Endothelial cell of hepatic sinusoid (primary cell): ENCODE data around the gene MSMP.

Experiments used
- in situ Hi-C: cut with HindIII; loops from 2 replicates; pipeline ENCODE4 v1.10.0; 2017; ENCODE audit warnings: low sequenced_read_pairs

MSMP gene

DNA sequence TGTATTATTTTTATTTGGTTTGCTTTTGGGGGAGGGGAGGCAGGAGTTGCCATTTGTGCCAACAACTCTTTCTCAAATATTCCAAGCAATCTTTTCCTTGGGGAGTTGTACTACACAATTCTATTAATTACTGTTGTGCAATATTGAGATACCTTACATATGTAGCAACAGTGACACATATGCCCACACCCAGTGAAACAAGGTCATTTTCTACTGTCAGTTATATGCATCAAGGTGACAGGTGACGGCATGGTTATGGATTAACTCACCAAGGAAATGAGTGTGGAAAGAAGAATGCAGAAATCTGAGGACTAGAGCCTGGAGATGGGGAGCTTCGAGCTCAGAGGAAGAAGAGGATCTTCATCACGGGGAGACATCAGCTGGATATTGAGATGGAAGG lies 17.9 kb upstream of the MSMP start:
- in situ Hi-C loops = no loop called here

DNA sequence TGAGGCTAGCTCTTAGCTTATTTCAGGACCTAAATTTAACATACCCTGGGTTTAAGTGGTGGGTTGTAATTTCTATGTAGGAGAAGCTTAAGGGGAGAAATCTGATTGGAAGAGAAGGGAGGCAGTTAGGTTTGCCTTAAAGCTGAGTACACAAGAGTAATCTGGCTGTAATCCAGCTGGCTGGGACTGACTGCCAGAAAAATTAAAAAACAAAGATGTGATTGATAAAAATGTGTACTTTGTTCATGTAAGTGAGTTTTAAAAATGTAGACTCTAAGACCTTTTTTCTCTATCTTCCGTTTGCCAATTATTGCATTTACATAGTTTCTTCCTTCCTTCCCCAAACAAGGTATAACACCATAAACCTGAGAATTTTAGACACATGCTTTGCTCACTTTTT lies 17.5 kb upstream of the MSMP start:
- in situ Hi-C loops = no loop called here

DNA sequence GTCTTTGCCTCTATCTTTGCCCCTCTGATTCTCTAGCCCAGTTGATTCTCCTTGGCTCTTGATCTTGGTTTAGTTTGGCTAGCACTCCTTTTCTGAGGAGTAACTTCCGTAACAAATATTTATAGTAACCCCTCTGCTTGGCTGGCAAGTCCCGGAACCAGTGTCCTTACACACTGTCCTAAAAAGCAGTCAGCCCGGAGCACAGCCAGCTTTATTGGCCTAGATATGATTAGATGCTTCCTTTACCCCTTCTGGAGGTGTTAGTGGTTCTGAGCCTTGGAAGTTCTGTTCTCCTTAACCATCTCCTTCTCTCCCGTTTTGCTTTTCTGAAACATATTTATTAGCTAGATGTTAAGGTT lies 17.0 kb upstream of the MSMP start:
- in situ Hi-C loops = no loop called here

DNA sequence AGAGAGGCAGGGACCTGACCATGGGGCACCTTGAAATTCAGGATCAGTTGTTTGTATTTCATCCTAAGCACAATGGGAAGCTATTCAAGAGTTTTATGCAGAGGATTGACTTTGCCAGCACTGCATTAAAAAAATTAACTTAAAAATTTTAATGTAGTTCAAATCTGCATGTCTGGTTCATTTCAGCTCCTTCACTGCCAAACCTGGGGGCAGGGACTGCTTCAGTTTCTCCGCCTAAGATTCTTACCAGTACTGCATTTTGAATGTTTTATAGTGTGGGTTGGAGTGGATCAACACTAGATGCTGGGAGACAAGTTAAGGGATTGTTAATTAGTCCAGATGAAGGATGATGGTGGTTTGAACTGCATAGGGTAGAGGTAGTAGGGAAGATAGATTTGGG lies 15.7 kb upstream of the MSMP start:
- in situ Hi-C loops = no loop called here

DNA sequence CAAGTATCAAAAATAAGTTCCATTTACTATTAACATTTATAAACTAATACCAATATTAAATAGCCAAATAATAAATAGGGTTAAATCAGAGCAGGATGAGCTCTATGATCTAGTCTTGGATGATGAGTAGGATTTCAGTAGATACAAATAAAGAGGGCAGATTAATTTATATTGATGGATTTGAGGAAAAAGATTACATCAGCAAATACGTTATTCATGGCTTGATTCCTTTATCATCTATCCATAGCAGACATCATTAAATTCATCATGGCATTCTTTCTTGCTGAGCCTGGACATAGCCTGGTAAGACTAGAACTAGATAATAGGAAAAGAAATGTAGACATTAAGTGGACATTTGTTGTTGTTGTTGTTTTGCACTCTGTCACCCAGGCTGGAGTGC lies 13.4 kb upstream of the MSMP start:
- in situ Hi-C loops = no loop called here

DNA sequence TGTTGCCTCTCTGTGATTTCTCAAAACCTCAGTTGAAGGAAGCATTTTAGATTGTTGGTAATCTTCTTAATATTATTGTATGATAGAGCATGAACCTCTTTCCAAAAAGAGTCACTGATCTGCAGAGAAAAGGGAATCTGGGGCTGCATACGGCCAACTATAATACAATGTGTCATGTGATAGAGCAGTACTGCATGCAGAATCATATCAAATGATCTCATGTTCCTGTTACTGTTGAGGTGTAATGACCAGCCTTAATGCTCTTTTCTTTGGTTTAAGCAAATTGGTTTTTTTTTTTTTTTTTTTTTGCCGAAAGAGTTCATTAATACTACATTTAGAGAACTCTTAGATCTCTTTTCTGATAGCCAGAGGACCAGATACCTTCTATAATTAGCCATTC lies 12.9 kb upstream of the MSMP start:
- in situ Hi-C loops = no loop called here

DNA sequence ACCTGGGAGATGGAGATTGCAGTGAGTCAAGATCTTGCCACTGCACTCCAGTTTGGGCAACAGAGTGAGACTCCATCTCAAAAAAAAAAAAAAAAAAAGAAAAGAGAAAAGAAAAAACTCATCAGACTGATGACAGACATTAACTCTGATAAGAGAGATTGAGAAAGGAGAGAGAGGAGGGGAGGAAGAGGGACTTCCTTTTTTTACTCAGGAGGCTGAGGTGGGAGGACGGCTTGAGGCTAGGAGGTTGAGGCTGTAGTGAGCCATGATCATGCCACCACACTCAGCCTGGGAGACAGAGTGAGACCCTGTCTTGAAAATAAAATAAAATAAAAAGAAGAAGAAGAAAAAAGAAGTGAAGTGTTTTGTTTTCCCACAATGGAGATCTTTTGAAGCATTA lies 9.7 kb upstream of the MSMP start:
- in situ Hi-C loops = loop anchor here (5.0 kb wide), 1 partner anchor 103 kb away; no protein-coding TSS in a partner anchor

DNA sequence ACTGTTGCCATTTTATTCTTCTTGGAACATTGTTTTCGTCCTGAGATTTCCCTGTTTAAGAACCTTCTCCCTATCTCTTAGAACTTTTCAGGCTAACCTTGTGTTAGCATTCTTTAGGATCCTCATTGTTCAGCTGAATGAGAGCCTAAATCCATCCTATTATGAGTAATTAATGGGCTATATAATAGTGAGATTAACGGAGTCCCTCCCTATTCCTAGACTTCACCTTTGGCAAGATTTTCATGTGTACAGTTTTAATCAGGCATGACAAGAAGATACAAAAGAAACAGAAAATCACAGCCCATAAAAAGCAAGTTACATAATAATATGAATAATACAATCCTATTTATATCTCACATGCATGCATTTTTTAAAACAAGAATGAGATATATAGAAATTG lies 9.1 kb upstream of the MSMP start:
- in situ Hi-C loops = loop anchor here (5.0 kb wide), 1 partner anchor 104 kb away; no protein-coding TSS in a partner anchor

DNA sequence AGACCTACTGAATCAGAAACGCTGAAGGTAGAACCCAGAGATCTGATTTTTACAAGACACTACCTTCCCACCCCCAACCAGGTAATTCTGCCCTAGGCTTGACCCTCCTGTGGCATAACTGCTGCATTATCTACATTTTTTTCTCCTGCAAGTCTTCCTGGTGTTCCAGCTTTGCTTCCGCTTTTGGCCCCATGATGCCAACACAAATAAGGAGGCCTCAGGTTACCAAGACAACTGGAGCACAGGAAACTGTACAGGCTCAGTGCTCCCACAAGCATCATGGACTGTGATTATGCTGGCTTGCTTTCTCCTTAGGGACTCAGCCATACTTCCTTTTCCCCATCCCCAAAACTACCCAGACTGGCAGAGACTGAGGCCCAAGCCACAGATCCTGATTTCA lies 6.6 kb upstream of the MSMP start:
- in situ Hi-C loops = loop anchor here (5.0 kb wide), 1 partner anchor 107 kb away; no protein-coding TSS in a partner anchor

DNA sequence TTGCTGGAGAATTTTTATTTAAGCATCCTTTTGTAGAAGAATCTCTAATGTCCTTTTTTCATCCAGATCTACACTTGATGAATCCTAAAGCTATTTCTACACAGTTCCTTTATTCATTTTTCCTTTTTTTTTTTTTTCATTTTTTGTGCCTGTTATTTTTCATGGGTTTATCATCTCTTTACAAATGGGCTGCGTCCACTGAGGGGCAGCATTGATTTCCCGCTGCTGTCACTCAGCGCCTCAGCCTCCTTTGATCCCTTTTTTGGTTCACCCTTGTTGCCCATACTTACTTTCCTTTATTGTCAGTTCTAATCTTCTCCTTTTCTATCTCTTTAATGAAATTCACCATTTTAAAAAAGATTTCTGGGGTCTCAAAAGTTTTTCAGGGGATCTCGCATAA lies 5.7 kb upstream of the MSMP start:
- in situ Hi-C loops = loop anchor here (5.0 kb wide), 1 partner anchor 108 kb away; no protein-coding TSS in a partner anchor

DNA sequence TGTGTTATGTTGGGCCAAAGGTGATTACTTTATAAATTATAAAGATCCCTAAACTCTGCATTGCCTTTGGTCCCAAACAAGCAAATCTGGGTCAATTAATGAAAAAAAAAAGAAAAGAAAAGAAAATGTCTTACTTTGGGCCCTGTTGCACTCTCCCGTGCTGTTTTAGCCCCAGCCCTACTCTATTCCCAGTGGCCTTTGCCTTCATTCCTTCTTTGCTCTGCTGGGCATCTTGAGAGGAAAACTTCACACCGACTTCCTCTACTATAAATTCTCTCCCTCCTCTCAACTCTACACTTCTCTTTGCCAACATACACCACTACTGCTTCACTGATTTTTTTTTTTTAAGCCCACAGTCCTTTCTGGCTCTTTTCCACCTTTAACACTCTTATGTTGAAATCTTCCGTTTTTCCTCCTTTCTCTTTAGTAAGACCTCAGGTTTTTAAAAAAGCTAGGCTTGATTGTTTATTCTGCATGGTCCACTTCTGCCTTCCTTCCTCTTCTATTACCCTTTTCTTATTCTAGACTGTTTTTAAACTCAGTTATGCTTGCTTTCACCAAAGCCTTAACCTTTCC lies 4.5 kb upstream of the MSMP start:
- in situ Hi-C loops = no loop called here

DNA sequence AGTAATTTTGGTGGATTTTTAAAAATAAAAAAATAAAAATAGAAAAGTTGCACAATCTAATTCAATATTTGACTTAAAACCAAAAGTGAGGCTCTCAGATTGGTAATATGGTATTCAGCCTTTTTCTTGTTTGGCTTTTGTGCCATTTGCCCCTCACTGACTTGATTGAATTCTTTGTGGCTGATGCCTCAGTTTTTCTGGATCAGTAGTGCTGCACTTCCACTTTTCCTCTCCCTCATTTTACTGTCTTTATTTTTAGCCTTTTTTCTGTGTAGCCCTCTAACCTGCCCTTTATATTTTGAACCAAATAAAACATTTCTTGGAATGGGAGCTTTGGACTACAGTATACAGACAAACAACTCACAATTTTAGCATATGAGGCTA lies 3.8 kb upstream of the MSMP start:
- in situ Hi-C loops = no loop called here

DNA sequence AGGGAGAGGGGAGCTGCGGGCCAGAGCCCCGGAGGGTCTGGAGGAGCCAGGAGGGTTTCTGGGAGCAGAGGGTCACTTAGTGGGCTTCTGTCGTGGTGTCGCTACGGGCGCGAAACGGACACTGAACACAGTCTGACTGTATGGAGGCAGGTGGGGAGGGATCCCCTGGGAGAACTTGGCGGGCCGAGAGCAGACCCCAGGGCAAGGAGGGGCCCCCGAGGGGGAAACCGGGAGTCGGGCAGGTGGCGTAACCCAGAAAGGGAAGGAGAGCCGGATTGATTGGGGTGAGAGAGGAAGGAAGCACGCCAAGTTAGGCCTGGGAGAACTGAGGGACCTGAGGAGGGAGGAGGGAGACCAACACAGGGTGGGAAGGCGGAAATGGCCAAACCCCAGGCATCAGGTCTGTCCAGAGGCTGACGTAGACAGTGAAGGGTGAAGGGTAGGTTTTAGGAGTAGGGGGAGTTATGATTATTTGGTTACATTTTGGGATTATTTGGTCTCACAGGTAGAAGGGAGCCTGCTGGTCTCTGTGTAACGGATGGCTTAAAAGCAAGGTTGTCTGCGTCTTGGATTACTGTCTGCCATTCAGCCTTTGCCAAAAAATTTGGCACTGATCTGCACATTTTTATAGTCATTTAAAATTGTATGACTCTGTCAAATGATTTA lies 3.3 kb upstream of the MSMP start:
- in situ Hi-C loops = no loop called here

DNA sequence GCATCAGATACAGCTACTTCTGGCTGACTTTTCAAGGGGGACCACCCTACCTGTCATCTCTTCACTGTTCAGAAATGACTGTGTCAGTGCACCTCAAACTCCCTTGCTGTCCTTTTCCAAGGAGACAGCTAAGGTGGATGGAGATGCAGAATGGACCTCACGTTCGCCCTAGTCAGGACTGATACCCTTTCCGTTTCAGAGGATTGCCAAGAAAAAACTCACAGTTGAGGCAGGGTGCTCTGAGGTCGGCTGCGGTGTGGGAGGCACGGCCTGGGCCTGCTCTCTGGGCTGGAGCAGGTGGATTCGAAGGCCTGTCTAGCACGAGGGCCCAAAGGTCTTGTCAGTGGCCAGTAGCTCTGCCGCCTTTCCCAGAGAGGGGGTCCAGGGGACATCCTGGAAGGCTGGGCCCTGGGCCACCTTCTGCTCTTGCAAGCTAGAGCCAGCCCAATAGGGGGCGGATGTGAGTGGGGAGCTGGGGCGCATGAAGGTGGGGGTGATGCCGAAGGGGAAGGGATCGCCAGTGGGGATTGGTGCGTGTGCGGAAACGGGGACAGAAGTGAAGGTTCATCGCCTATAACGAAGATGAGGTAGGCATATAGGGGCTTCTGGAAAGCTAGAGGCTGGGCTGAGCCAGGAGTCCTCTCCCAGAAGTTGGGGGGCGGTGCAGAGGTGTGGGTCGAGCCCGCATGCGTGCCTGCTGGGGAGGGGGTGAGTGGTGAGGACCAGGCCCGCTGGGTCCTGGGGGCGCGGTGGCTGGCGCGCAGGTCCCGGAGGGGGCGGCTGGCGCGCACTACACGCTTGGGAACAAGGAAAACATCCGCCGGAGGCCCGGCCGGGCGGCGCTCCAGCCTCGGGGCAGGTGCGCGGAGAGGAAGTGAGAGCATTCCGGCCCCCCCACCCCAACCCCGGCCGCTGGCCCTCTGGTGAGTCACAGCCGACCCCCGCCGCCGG lies 2.5 kb upstream of the MSMP start:
- in situ Hi-C loops = no loop called here

DNA sequence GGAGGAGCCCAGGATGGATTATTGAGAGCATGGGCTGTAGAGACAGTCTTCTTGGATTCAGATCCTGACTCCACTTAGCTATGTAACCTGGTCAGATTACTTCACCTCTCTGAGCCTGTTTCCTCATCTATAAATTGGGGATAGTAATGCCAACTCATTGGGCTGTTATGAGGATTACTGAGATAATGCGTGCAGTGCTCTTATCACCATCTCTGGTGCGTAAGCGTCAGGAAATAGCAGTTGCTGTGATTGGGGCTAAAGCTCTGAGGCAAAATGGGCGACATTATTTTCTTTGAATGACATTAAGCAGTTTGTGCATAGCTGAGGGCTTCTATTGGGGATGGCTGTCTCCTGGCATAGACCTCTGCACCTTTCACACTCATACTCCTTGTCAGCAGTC lies 995 bp upstream of the MSMP start:
- in situ Hi-C loops = no loop called here

DNA sequence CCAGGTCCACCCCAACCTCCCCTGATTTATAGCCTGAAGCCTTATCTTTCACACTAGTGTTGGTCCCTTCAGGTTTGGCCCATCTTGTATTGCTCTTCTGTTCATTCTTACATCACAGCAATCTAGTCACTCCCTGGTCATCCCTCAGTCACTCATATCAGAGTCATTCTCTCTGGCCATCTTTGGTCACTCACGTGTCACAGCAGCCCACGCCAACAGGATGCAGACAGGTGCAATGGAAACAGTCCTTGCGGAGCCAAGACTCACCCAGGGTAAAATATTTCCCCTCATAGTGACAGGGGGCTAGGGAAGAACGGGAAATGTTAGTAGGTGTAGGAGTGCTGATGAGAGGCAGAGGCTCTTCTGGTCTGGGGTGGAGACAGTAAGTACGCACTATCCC lies 610 bp downstream of the MSMP start:
- in situ Hi-C loops = no loop called here

DNA sequence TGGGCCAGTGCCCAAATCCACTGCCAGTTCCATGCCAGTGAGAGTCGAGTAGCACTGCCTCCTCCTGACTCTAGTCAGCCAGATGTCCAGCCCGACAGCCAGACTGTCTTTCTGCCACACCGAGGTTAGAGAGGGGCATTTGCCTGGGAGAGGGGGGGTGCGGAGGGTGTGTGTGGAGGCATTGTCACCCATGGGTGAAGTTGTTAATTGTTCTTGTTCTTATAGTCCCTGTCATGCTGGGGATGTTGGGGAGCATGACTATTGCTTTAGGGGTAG lies 3.9 kb downstream of the MSMP start:
- in situ Hi-C loops = no loop called here

DNA sequence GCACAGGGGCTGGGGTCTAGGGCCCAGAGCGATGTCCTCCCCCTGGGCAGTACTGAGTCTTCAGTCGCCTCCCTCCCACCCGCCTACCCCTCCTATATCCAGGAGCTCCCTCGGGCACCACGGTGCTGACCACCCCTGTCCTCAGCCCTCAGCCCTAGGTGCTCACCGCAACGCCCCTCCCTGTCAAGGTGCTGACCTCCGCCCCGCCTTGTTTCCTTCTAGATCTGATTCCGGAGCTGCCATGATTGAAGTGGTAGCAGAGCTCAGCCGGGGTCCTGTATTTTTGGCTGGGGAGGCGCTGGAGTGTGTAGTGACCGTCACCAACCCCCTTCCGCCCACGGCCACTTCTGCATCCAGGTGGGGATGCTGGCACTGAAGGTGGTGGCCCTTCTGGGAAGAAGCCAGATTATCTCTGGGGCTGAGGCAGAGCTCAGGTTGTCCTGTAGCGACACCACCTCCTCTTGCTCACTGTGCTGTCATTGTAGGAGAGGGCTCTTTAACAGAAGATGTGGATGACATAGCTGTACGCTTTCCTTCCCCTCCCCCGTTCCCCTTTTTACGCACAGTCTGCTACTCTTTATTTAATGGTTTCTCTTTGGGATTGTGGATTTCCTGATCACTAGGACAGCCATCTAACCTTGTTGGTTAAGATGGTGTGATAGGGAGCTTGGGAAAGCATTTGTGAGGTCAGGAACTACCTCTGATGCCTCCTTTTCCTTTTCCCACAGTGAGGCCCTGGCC lies 4.4 kb downstream of the MSMP start:
- in situ Hi-C loops = loop anchor here (5.0 to 10.0 kb wide), 2 partner anchors 78 to 115 kb away; partner anchors contain the start of genes FAM221B and TMEM8B

DNA sequence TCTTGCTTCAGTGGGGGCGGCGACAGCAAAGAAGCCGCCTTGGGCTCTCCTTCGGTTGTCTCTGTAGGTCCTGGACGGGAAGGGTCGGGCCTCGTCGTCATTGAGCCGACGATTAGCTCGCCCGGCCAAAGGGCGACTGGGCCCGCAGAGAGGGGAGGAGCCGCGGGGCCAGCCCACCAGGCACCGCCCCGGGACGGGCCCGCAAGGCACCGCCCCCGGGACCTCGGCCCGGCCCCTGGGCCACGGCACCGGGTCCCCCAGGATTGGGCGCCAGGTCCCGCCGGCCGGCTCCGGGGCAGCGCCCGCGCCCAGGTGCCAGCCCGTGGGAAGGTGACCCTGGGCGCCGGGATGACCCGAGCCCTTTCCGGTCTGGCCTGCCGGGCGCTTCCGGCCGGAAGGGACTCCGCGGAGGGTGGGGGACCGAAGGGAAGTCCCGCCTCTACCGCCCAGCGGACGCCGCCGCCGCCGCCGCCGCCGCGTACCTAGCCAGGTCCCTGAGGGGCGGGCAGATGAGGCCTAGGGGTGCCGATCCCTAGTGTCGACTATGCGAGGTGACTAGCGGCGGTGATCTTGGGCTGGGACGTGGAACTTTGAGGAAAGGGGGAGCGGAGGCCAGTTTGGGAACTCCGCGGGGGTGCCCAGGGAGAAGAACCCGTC lies 5.1 kb downstream of the MSMP start, which contains the start of the genes GBA2 and RGP1:
Gene GBA2, minus strand, starts transcription at position 371 of the 657 bp plus-strand sequence. CDS start 524 bp downstream, outside the sequence.
Gene RGP1, plus strand, starts transcription at position 430 of the 657 bp plus-strand sequence. CDS start 469 bp downstream, outside the sequence.
- in situ Hi-C loops = loop anchor here (5.0 to 10.0 kb wide), 2 partner anchors 78 to 116 kb away; partner anchors contain the start of genes FAM221B and TMEM8B

DNA sequence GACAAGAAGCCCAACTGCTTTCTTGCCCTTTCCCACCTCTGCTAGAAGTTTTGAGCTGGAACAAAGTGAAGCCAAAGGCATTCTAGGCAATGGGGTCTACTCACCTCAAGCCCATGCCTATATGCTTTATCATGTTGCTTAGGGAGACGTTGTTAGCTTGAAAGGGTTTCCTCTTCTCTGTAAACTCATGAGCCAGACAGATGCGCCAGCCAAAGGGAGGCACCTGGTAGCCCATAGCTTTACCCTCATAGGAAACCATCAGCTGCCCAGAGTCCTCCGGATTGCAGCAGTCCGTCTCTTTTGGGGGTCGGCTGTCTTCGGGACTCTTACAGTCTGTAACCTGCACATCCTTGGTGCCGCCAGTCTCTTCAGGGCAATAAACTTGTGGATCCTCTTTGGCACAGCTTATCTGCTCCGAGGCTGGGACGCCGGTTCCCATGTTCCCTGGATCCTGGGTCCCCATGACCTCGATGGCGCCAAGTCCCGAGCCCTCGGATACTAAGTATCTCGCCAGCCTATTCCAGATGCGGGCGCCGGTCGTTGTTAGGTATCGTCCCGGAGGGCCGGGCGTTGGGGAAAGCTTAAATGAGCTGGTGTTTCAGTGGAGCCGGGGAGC lies 5.7 kb downstream of the MSMP start:
- in situ Hi-C loops = loop anchor here (5.0 to 10.0 kb wide), 2 partner anchors 79 to 116 kb away; partner anchors contain the start of genes FAM221B and TMEM8B
